Kidney tubule cell (primary cell): ENCODE data around the gene RNF19B.
A peak's percentile ranks its signal among the peaks of the same experiment; 100 is the strongest.
"Not testable (repeated sequence)": the region's sequence is repeated elsewhere in the genome, so short reads cannot be mapped to it uniquely, and the experiment has no call there.

ENCODE experiments used
- DNase-seq: peaks from one replicate; pipeline ENCODE4 v3.0.0-alpha.2; 2018; ENCODE audit warnings: low spot score

The RNF19B gene

DNA sequence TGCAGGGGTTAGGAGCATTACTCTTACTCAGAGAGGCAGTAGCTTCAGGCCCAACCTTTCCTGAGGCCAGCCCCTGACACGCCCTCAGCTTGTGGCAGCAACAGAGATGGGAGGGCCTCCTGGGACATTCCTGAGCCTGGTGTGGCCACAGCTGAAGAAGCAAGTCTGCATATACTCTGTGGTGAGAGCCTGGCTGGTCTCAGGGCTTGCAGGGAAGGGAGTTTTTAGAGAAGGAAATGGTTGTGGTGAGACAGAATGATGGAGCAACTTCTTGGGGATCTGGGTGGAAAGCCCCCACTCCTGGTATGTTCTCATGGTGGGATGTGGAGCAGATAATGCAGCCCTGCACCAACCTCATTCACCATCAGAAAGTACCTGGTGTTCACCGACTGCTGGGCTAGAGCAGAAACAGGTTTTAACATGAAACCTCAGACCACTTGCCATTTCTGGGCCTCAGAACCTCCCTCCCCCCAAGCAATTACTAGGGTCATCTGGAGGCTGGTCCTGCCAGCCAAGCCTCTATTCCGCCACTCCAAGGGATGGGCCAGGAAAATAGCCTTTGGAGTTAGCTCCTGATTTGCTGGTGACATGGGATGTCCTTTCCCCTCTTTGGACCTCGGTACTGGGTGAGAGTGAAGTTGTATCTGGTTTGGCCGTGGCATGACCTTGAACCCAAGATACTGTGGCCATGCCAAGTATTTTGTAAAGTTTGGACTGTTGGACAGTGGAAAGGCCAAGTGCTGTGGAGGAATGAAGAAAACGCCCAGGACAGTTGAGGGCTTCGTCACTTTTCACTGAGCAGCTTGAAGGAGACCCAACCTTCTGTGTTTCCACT, 28.1 kb upstream of the RNF19B start:
- peak; percentile 97 for DNase-seq

DNA sequence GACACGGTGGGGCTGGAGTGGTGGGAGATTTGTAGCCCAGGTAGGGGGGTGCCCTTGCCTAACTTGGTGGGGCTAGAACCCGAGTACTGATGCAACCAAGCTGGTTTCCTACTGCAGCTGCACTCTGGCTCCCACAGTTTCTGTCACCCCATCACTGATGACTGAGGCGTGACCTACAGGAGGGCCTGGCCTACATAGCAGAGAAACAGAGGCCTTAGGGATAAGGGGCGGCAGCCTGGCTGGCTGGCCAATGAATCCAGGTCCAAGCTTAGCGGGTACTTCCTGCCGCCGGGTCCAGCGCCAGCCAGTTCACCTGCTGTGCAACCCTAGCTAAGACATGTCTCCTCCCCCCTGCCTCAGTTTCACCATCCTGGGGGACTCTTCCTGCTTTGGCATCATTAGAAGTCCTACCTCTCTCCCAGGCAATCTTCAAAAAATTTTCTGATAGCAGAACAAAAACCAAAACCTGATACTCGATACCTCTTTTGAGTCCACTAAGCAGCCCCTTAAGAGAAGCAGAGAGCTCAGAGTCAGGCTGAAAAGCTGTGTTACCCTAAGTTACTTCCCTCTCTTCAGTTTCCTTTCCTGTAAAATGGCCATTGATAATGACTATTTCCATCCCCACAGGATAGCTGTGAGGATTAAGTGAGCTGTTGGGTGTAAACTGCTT, 27.3 kb upstream of the RNF19B start:
- no peak for DNase-seq

DNA sequence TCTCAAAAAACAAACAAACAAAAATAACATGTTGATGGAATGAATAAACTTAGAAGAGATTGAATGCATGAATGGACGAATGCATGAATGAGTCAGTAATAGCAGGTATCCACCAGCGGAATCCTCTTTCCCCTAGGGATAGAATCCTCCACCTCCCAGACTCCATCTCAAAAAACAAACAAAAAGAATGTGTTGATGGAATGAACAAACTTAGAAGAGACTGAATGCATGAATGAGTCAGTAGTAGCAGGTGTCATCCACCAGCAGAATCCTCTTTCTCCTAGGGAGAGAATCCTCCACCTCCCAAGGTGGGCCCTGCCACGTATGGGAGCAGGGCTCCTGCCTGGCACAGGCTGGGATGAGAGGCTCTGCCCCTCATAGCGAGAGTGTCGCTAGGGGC, 26.8 kb upstream of the RNF19B start:
- DNase-seq, result peak; percentile 74

DNA sequence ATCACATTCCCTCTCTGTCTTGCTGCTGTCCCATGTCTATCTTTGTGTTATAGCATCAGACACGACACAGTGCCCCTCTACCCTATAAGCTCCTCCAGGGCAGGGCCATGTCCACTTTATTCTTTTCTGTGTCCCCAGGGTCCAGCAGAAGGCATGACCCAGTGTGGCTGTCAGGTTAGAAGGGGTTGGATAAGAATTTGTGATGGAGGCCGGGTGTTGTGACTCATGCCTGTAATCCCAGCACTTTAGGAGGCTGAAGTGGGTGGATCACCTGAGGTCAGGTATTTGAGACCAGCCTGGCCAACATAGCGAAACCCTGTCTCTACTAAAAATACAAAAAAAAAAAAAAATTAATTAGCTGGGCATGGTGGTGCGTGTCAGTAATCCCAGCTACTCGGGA, 26.3 kb upstream of the RNF19B start:
- DNase-seq, result peak; percentile 28

DNA sequence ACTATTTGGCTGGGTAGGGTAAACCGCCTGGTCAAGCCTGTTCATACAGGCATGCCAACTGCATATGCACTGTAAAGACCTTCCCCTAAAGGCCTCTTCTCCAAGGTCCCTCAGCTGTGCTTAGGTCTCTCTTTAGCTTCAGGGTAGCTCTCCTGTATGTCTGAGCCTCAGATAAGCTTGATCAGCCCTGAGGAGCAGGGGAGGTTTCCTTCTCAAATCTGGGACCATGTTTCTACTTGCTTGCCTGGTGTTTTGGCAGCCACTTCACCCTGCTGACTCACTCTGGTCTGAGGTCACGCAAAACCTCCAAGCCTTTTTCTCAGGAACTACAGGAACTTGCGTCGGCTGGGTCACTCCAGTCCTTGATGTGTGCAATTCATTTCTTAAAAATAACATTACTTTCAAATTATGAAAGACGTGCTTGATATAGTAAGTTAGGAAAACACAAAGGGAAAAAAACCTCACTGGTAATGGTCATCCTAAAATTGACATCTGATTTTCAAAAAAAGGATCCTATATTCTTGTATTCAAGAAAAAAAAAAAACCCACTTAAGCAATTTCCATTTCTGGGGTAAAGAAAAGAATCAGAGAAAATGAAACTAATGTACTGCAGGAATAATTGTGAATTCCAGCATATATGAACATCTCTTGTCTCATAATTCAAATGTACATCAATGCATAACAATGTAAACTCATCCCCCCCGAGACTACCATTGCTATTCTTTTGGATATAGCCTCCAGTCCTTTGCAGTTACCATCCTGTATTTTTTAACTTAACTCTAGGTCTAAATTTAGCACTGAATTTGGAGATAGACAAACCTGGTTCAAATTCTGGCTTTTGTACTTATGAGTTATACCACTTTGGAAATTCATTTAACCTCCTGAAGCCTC, 24.8 kb upstream of the RNF19B start:
- DNase-seq, result peak; percentile 87

DNA sequence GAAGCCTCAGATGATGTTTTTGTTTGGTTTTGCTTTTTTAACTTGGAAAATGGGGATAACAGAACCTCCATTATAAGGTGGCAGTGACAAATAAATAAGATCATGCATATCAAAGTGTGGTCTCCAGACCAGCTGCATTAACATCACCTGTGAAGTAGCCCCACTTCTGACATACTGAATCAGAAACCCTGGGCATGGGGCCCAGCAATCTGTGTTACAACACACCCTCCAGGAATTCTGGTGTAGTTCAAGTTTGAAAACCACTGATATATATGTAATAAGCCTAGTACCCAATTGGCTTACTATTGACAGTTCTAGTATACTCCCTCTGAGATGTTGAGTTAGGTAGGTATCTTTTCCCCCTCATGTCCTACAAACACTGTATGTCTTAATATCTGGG, 24.1 kb upstream of the RNF19B start:
- peak; percentile 57 for DNase-seq

DNA sequence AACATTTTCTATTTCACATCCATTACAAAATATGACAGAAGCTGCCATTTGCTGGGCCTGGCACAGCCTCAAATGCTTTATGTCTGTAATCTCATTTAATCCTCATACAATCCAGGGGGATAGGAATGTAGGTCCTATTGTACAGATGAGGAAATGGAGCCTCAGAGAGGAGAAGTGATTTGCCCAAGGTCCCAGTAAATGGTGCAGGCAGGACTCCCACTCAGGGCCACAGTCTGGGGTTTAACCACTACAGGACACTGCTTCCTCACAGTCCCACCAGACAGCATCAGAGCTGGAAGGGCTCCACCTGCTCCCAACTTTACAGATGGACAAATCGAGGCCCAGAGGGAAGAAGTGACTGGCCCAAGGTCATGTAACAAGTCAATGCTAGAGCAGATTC, 20.6 kb upstream of the RNF19B start:
- no peak for DNase-seq

DNA sequence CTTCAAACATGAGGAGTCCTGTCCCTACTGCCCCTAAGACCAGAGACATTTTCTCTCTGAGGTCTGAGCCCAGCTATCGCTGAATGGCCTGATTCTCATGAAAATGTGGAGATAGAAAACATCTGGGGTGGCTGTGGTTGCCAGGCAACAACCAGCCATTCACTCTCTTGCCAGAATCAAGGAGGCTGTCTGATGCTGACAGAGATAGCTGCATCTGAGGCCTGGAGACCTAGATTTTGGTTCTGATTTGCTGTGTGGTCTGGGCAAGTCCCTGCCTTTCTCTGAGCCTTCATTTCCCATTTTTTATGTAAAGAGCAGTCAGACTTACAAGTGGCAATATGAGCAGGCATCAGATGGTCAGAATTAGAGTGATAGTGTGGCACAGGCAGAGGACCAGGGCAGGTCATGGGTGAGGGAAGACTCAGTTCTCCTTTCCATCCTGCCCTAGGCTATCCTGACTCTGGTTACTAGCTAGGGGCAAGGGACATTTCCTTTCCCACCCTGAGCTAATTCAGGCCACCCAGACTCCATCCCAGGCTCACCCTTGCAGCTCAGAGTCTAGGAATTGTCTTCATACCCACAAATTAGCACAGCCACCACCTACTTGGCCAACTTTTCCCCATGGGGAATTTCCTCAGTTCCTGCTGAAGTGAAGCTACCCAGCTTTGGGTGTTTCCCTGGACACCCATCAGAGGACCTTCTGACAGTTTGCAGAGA, 20.0 kb upstream of the RNF19B start:
- no peak for DNase-seq

DNA sequence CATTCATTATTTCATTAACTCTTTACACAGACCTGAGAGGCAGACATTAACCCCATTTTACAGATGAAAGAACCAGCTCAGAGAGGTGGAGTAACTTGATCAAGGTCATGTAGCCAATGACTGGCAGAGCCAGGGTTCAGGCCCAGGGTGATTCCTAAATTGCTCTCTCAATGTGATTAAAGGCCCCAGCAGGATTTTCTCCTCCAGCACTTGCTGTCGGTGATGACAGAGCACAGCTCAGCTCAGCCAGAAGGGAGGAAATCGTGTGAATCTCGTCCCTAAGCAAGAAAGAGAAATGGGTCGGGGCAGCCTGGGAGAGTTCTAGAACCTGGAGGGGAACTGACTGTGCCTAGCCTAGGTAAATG, 19.5 kb upstream of the RNF19B start:
- DNase-seq, result no peak

DNA sequence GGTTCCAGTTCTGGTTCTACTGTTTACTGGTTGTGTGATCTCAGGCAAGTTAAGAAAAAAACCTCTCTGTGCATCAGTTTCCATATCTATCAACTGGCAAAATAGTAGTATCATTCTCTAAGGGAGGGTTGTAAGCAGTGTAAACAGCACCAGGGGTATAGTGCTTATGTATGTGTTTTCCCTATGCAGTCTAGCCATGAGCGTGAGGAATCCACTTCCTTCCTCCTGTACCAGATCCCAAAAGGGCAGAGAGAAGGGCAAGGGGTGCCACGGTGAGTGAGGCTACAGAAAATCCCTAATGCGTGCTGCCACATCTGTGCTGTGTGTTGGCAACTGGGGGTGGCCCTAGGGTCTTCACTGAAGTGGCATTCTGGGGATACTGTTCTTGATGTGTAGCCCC, 18.4 kb upstream of the RNF19B start:
- DNase-seq, result no peak

DNA sequence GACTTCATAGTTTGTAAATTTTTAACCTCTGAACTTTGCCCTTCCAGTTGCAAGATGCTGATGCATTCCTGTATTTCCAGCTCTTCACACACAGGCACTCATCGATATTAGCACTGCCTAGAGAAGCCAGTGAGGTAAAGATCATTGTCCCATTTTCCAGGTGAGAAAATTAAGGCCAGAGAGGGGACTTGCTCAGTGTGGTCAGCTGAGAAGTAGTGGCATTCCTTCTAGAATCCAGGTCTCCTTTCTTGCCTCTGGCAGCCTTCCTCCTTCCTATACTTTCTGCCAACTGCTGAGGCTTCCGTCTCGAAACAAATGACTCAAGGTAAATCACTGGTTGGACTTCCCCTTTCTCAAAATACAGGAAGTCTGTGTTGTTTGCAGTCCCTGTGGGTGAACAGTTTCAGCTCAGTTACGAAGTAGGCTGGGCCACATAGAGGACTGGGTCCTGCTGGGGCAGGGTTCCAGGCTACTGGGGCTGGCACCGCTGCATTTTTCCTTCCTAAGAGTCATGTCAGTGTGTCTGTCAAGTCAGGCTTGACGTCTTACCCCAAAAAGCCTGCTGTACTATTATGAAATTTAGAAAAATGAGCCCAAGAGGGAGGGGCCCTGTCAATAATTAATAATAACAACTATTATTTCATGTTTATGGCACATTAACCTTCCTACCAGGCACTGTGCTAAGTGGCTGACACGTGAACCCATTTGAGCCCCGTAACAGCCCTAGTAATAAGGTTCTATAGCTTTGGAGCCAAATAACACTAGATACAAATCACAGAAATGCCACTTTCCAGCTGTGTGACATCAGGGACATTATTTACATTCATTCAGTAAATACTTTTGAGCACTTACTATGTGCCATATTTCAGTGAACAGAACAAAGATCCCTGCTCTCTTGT, 16.6 kb upstream of the RNF19B start:
- peak; percentile 99 for DNase-seq

DNA sequence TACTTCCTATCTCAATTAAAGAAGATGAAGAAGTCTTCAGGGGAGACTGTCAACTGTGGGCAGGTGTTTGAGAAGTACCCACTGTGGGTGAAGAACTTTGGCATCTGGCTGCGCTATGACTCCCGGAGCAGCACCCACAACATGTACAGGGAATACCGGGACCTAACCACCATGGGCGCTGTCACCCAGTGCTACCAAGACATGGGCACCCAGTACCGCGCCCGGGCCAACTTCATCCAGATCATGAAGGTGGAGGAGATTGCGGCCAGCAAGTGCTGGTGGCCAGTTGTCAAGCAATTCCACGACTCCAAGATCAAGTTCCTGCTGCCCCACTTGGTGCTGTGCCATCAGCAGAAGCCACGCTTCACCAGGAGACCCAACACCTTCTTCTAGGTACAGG, 15.5 kb upstream of the RNF19B start:
- no peak for DNase-seq

DNA sequence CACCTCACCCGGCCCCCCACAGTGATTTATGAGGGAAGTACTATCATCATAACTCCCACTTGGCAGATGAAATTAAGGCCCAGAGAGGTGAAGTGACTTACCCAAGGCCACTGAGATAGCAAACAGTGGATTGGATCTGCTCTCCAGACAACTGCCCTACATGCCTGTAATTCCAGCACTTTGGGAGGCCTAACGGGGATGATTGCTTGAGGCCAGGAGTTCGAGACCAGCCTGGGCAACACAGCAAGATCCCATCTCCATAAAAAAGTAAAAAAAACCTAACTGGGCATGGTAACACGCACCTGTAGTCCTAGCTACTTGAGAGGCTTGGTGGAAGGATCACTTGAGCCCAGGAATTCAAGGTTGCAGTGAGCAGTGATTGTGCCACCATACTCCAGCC, 14.2 kb upstream of the RNF19B start:
- DNase-seq, result no peak

DNA sequence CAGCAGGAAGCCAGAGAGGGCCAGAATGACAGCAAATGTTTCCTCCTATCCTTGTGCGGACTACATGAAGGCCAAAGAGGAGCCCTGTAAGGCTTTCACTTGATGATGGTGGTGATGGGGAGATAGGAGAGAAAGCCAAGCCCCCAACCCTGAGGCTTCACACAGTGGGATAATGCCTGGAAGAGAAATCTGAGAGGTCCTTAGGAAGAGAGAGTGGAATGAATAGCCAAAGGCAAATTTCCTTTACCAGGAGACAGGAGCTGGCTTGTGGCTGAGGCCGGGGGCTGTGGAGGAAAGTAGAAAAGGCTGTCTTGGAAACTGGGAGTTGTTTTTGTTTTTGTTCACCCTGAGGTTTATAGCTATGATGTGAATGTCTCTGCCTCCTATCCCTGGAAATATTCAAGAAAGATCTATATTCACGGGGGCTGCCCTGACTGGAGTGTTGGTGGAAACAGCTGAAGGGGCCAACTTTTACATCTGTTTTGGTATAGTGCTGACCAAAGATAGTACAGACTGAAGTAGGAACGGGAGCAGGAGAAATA, 13.0 kb upstream of the RNF19B start:
- no peak for DNase-seq

DNA sequence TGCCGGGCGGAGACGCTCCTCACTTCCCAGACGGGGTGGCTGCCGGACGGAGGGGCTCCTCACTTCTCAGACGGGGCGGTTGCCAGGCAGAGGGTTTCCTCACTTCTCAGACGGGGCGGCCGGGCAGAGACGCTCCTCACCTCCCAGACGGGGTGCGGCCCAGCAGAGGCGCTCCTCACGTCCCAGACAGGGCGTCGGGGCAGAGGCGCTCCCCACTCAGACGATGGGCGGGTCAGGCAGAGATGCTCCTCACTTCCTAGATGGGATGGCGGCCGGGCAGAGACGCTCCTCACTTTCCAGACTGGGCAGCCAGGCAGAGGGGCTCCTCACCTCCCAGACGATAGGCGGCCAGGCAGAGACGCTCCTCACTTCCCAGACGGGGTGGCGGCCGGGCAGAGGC, 10.4 kb upstream of the RNF19B start:
- DNase-seq, result not testable (repeated sequence)

DNA sequence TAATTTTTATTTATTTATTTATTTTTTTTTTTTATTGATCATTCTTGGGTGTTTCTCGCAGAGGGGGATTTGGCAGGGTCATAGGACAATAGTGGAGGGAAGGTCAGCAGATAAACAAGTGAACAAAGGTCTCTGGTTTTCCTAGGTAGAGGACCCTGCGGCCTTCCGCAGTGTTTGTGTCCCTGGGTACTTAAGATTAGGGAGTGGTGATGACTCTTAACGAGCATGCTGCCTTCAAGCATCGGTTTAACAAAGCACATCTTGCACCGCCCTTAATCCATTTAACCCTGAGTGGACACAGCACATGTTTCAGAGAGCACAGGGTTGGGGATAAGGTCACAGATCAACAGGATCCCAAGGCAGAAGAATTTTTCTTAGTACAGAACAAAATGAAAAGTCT, 8.8 kb upstream of the RNF19B start:
- not testable (repeated sequence) for DNase-seq

DNA sequence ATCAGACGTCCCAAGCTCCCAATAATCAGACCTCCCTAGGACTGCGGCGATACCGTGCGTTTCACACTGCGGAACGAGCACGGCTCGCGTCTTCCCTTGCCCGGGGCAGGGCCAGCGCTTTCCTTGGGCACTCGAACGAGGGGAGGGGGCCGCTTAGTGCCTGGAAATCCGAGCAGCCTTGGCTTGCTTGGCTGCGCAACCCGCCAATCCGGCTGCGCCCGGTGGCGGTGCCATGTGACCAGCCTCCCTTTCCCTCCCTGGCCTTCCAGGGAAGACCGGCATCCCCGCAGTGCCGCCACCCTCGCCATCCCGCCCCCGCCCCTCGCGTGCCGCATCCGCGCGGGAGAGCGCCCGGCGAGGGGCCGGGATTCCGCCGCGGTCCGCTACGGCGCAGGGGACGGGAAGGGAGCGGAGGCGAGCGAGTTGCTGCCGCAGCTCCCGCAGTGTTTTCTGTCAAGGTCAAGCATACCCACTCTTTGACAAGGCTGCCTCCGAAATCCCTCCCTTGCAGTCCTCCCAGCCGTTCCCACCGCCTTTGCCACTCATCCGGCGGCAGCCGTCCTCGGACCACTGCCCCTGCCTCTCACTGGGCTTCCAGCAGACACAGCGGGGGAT, 8.3 kb upstream of the RNF19B start:
- peak; percentile 35 for DNase-seq

DNA sequence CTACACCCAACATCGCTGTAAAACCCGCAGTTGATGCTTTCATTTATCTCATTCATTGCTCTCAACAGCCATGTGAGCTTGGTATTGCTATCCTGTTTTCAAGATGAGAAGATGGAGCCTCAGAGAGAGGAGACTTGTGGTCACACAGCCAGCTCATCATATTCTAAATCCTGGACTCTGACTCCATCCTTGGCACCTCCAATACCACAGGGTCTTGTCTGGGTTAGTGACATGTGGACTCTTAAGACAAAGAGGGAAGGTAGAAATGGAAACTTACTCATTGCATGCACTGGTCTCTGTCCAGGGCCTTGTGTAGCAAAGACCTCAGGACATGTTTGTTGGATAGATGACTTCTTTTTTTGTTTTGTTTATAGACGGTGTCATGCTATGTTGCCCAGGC, 7.0 kb upstream of the RNF19B start:
- no peak for DNase-seq

DNA sequence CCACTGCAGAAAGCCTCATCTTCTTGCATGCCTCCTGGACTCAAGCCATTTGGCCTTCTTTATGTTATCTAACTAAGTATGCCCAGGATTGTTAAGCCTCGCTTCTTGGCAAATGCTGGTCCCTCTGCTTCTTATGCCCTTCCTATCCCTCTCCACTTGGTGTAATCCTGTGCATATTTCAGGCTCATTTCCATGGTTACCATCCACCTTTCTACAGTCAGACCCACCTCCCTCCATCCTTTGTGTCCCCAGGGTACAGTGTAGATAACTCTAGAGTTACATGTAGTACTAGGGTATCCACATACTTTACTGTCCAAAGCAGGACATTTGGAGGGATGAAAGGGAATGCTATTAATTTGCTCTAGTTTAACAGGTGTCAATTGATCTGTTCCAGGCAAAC, 6.5 kb upstream of the RNF19B start:
- no peak for DNase-seq

DNA sequence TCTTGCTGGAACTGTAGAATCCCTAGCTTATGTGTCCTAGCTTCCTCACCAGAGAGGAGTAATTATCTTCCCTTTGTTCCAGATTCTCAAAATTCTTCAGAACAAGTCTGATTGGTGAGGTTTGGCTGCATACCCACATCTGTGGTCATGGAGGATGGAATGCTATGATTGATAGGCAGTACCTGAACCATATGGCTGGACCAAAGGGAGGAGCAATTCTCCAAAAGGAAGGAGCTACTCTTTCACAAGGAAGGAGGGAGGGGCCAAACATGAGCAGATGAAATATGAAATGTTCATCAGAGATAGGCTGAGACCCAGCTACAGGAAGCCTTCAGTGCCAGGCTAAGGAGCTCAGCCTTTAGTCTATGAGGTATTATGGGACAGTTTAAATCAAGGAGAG, 5.0 kb upstream of the RNF19B start:
- peak; percentile 34 for DNase-seq
